SJCRH30 (cell line): ENCODE results near the gene P3H2. TPM values are rescaled to one million over a fixed set of nuclear protein-coding genes. Genes with fewer than 3 reads are reported as not detected.

Experiments
- DNase-seq, 2 experiments: peaks; one replicate each; pipeline ENCODE4 v3.0.0-alpha.2; 2015 to 2020
- H3K27ac ChIP-seq: fragments of 250-450 bp; sonication (Bioruptor Pico); 2 replicates; pipeline ENCODE4 v1.5.1; 2020; ENCODE audit warnings: mild to moderate bottlenecking, moderate library complexity
- H3K27me3 ChIP-seq: fragments of 250-450 bp; sonication (Bioruptor Pico); 2 replicates; pipeline ENCODE4 v1.5.1; 2020; ENCODE audit warnings: mild to moderate bottlenecking, moderate library complexity
- H3K36me3 ChIP-seq: fragments of 250-450 bp; sonication (Bioruptor Pico); 2 replicates; pipeline ENCODE4 v1.5.1; 2020; ENCODE audit warnings: mild to moderate bottlenecking, moderate library complexity
- H3K4me1 ChIP-seq: fragments of 250-450 bp; sonication (Bioruptor Pico); 2 replicates; pipeline ENCODE4 v1.5.1; 2020; ENCODE audit warnings: mild to moderate bottlenecking, moderate library complexity
- H3K4me3 ChIP-seq: fragments of 250-450 bp; sonication (Bioruptor Pico); 2 replicates; pipeline ENCODE4 v1.5.1; 2020; ENCODE audit warnings: mild to moderate bottlenecking, moderate library complexity
- H3K9me3 ChIP-seq: fragments of 250-450 bp; sonication (Bioruptor Pico); replicated peaks from 2 replicates; pipeline ENCODE4 v1.5.1; 2020; ENCODE audit warnings: mild to moderate bottlenecking, moderate library complexity
- total RNA-seq: library from RNA; depleted of rRNA; stranded (reverse); fragments of >200 nt; shearing (Covaris generic); gene quantifications from 2 replicates; pipeline ENCODE4 v1.2.3, GENCODE V29; 2014

The P3H2 gene
- total RNA-seq, 1 experiment from 2014 or later, result 31.5 TPM

- DNase-seq, result no peak
- Histone ChIP-seq H3K27me3 (no peaks in the 10 kb centered on the region), H3K9me3 (no peaks in the 10 kb centered on the region), H3K4me3 (no peak overlapping the region), H3K36me3 (no peaks in the 10 kb centered on the region), H3K4me1 (no peaks in the 10 kb centered on the region), H3K27ac (no peak overlapping the region)
Observed at GRCh38 chr3:190139365-190139764, 18.7 kb upstream of the P3H2 start.

GRCh38 chr3:190132371-190132770 is 11.7 kb upstream of the P3H2 start:
- Histone ChIP-seq H3K9me3 (no peaks in the 10 kb centered on the region), H3K27ac (no peak overlapping the region), H3K27me3 (no peaks in the 10 kb centered on the region), H3K36me3 (no peaks in the 10 kb centered on the region), H3K4me1 (no peaks in the 10 kb centered on the region), H3K4me3 (no peak overlapping the region)
- no peak for DNase-seq

GRCh38 chr3:190131329-190131728 is 10.6 kb upstream of the P3H2 start:
- no peak overlapping the region for H3K27ac ChIP-seq
- no peaks in the 10 kb centered on the region for H3K4me1 ChIP-seq
- no peaks in the 10 kb centered on the region for H3K9me3 ChIP-seq
- no peak overlapping the region for H3K4me3 ChIP-seq
- no peaks in the 10 kb centered on the region for H3K36me3 ChIP-seq
- no peaks in the 10 kb centered on the region for H3K27me3 ChIP-seq
- DNase-seq, result peak in 1 of 2 experiments; percentile 14

GRCh38 chr3:190130696-190131095 is 10.0 kb upstream of the P3H2 start:
- no peaks in the 10 kb centered on the region for H3K27me3 ChIP-seq
- no peaks in the 10 kb centered on the region for H3K36me3 ChIP-seq
- no peaks in the 10 kb centered on the region for H3K4me1 ChIP-seq
- no peaks in the 10 kb centered on the region for H3K9me3 ChIP-seq
- H3K27ac ChIP-seq, result no peak overlapping the region
- no peak for DNase-seq
- no peak overlapping the region for H3K4me3 ChIP-seq

GRCh38 chr3:190130037-190130436 is 9.3 kb upstream of the P3H2 start:
- H3K27ac ChIP-seq, result no peak overlapping the region

GRCh38 chr3:190127797-190128196 is 7.1 kb upstream of the P3H2 start:
- H3K27ac ChIP-seq, result no peak overlapping the region
- no peak overlapping the region for H3K4me3 ChIP-seq
- H3K27me3 ChIP-seq, result no peaks in the 10 kb centered on the region

More at GRCh38 chr3:190130037-190130436, 9.3 kb upstream of the P3H2 start:
- Histone ChIP-seq H3K4me1 (no peaks in the 10 kb centered on the region), H3K27me3 (no peaks in the 10 kb centered on the region), H3K4me3 (no peak overlapping the region), H3K9me3 (no peaks in the 10 kb centered on the region), H3K36me3 (no peaks in the 10 kb centered on the region)
- no peak for DNase-seq

GRCh38 chr3:190127195-190127594 is 6.5 kb upstream of the P3H2 start:
- H3K4me1 ChIP-seq, result no peaks in the 10 kb centered on the region
- no peaks in the 10 kb centered on the region for H3K9me3 ChIP-seq
- no peak overlapping the region for H3K27ac ChIP-seq
- H3K4me3 ChIP-seq, result no peak overlapping the region
- DNase-seq, result no peak
- H3K27me3 ChIP-seq, result no peaks in the 10 kb centered on the region
- H3K36me3 ChIP-seq, result no peaks in the 10 kb centered on the region

More at GRCh38 chr3:190127797-190128196, 7.1 kb upstream of the P3H2 start:
- no peak for DNase-seq
- Histone ChIP-seq H3K9me3 (no peaks in the 10 kb centered on the region), H3K36me3 (no peaks in the 10 kb centered on the region), H3K4me1 (no peaks in the 10 kb centered on the region)

- H3K36me3 ChIP-seq, result no peaks in the 10 kb centered on the region
- no peak overlapping the region for H3K4me3 ChIP-seq
- no peaks in the 10 kb centered on the region for H3K9me3 ChIP-seq
- no peaks in the 10 kb centered on the region for H3K4me1 ChIP-seq
- DNase-seq, result no peak
- H3K27ac ChIP-seq, result no peak overlapping the region
- H3K27me3 ChIP-seq, result no peaks in the 10 kb centered on the region
Observed at GRCh38 chr3:190125436-190126068, 4.9 kb upstream of the P3H2 start.

GRCh38 chr3:190124067-190124466 is 3.4 kb upstream of the P3H2 start:
- Histone ChIP-seq H3K9me3 (no peaks in the 10 kb centered on the region), H3K4me1 (no peaks in the 10 kb centered on the region), H3K4me3 (no peak overlapping the region), H3K36me3 (no peaks in the 10 kb centered on the region), H3K27ac (no peak overlapping the region), H3K27me3 (no peaks in the 10 kb centered on the region)
- no peak for DNase-seq

- no peaks in the 10 kb centered on the region for H3K27me3 ChIP-seq
- H3K27ac ChIP-seq, result no peak overlapping the region
- no peaks in the 10 kb centered on the region for H3K9me3 ChIP-seq
- no peak for DNase-seq
- H3K4me3 ChIP-seq, result no peak overlapping the region
- peaks cover 5% of the 10 kb centered on the region; the same call in 1 of the 2 replicates for H3K4me1 ChIP-seq
- no peaks in the 10 kb centered on the region for H3K36me3 ChIP-seq
Observed at GRCh38 chr3:190122198-190122771, 1.6 kb upstream of the P3H2 start.

GRCh38 chr3:190121383-190121782 is 686 bp upstream of the P3H2 start:
- H3K4me1 ChIP-seq, result peaks cover 8% of the 10 kb centered on the region; the same call in 1 of the 2 replicates

GRCh38 chr3:190121061-190121377 is 322 bp upstream of the P3H2 start:
- H3K4me1 ChIP-seq, result peaks cover 8% of the 10 kb centered on the region; the same call in 1 of the 2 replicates
- DNase-seq, result no peak
- no peaks in the 10 kb centered on the region for H3K36me3 ChIP-seq

More at GRCh38 chr3:190121383-190121782, 686 bp upstream of the P3H2 start:
- Histone ChIP-seq H3K4me3 (peak overlapping the region; percentile 83), H3K27ac (peak overlapping the region; percentile 71; the same call in 1 of the 2 replicates), H3K9me3 (no peaks in the 10 kb centered on the region), H3K36me3 (no peaks in the 10 kb centered on the region), H3K27me3 (no peaks in the 10 kb centered on the region)
- no peak for DNase-seq

GRCh38 chr3:190119461-190120268 is 1.0 kb downstream of the P3H2 start:
- Histone ChIP-seq H3K27ac (peak overlapping the region; percentile 71; the same call in 1 of the 2 replicates), H3K4me1 (peaks cover 8% of the 10 kb centered on the region; the same call in 1 of the 2 replicates)
- DNase-seq, result no peak

More at GRCh38 chr3:190121061-190121377, 322 bp upstream of the P3H2 start:
- peak overlapping the region; percentile 83 for H3K4me3 ChIP-seq
- peak overlapping the region; percentile 71 for H3K27ac ChIP-seq
- H3K27me3 ChIP-seq, result no peaks in the 10 kb centered on the region
- no peaks in the 10 kb centered on the region for H3K9me3 ChIP-seq

GRCh38 chr3:190118438-190118837 is 2.3 kb downstream of the P3H2 start:
- H3K4me1 ChIP-seq, result peaks cover 8% of the 10 kb centered on the region; the same call in 1 of the 2 replicates
- no peaks in the 10 kb centered on the region for H3K9me3 ChIP-seq
- DNase-seq, result no peak
- H3K36me3 ChIP-seq, result no peaks in the 10 kb centered on the region
- peak overlapping the region; percentile 67 for H3K27ac ChIP-seq
- H3K4me3 ChIP-seq, result peak overlapping the region; percentile 12; the same call in 1 of the 2 replicates
- no peaks in the 10 kb centered on the region for H3K27me3 ChIP-seq

More at GRCh38 chr3:190119461-190120268, 1.0 kb downstream of the P3H2 start:
- Histone ChIP-seq H3K4me3 (peak overlapping the region; percentile 83), H3K9me3 (no peaks in the 10 kb centered on the region), H3K27me3 (no peaks in the 10 kb centered on the region), H3K36me3 (no peaks in the 10 kb centered on the region)

GRCh38 chr3:190117981-190118380 is 2.7 kb downstream of the P3H2 start:
- Histone ChIP-seq H3K4me1 (peaks cover 8% of the 10 kb centered on the region; the same call in 1 of the 2 replicates), H3K4me3 (peak overlapping the region; percentile 12; the same call in 1 of the 2 replicates)
- DNase-seq, result peak; percentile 34 to 36

More at GRCh38 chr3:190117981-190118380, 2.7 kb downstream of the P3H2 start:
- Histone ChIP-seq H3K36me3 (no peaks in the 10 kb centered on the region), H3K27ac (peak overlapping the region; percentile 67), H3K27me3 (no peaks in the 10 kb centered on the region), H3K9me3 (no peaks in the 10 kb centered on the region)
